ENCODE results near the gene CEP104.

DNA sequence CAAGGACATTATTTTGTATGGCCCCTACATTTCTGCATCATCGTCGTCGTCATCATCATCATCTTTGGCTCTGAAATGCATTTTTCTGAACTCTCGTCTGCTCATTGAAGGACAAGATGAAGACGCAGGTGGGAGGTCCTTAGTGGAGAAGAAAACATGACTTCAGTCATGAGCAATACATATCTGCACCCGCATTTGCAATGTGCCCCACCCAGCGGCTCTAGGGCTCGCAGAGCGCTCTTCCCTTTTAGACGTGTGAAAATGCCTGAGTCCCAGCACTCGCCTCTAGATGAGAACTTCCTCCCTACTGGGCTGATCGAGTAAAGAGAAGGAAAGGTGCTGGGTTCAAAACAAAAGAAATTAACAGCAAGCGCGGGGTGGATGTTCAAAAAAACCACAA is 32.9 kb upstream of the CEP104 start:
- TF ChIP-seq, protein P1, sequence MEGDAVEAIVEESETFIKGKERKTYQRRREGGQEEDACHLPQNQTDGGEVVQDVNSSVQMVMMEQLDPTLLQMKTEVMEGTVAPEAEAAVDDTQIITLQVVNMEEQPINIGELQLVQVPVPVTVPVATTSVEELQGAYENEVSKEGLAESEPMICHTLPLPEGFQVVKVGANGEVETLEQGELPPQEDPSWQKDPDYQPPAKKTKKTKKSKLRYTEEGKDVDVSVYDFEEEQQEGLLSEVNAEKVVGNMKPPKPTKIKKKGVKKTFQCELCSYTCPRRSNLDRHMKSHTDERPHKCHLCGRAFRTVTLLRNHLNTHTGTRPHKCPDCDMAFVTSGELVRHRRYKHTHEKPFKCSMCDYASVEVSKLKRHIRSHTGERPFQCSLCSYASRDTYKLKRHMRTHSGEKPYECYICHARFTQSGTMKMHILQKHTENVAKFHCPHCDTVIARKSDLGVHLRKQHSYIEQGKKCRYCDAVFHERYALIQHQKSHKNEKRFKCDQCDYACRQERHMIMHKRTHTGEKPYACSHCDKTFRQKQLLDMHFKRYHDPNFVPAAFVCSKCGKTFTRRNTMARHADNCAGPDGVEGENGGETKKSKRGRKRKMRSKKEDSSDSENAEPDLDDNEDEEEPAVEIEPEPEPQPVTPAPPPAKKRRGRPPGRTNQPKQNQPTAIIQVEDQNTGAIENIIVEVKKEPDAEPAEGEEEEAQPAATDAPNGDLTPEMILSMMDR (IDR thresholded peaks at IDR 0.05) = no peak
- TF ChIP-seq POLR2AphosphoS5 (IDR thresholded peaks at IDR 0.05) = no peak

Measured in suprapubic skin (tissue), 3 donors.